OCI-LY3 (cell line): ENCODE measurements around the gene MICALL2.

ENCODE experiments used
- EZH2phosphoT487 ChIP-seq: fragments of 200-600 bp; shearing (Covaris generic); IDR thresholded peaks from 2 replicates; pipeline ENCODE4 v1.6.1; 2018; ENCODE audit warnings: antibody characterized with exemption, mixed run types, low read depth
- TF ChIP-seq, protein P1 (sequence below): fragments of 200-600, 300-600 bp; sonication (generic); IDR thresholded peaks from 2 replicates; pipeline ENCODE4 v1.5.1; 2014; ENCODE audit warnings: antibody characterized with exemption, low read length, low read depth

GRCh38 chr7:1427064-1427657 is 32.1 kb downstream of the MICALL2 start:
- TF ChIP-seq EZH2phosphoT487 = no peak
- TF ChIP-seq, protein P1, sequence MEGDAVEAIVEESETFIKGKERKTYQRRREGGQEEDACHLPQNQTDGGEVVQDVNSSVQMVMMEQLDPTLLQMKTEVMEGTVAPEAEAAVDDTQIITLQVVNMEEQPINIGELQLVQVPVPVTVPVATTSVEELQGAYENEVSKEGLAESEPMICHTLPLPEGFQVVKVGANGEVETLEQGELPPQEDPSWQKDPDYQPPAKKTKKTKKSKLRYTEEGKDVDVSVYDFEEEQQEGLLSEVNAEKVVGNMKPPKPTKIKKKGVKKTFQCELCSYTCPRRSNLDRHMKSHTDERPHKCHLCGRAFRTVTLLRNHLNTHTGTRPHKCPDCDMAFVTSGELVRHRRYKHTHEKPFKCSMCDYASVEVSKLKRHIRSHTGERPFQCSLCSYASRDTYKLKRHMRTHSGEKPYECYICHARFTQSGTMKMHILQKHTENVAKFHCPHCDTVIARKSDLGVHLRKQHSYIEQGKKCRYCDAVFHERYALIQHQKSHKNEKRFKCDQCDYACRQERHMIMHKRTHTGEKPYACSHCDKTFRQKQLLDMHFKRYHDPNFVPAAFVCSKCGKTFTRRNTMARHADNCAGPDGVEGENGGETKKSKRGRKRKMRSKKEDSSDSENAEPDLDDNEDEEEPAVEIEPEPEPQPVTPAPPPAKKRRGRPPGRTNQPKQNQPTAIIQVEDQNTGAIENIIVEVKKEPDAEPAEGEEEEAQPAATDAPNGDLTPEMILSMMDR = no peak
